B cell (primary cell): ENCODE results near the gene CHST9. TPM values are rescaled to one million over a fixed set of nuclear protein-coding genes. Genes with fewer than 3 reads are reported as not detected.

Experiments used
- ATAC-seq: fragments of 200-7000 bp; cut with Tn5 transposase; one replicate; pipeline ENCODE4 v1.10.0; 2021; ENCODE audit warnings: low read depth, mild to moderate bottlenecking, moderate number of reproducible peaks, moderate library complexity
- CTCF ChIA-PET: fragments of 350-600 bp; sonication (Branson Sonifier 250); formaldehyde crosslinking; loops from one replicate; lab custom pipeline; 2021; ENCODE audit warnings: antibody characterized with exemption, inconsistent platforms; lab: Charles Lee
- POLR2A ChIA-PET: fragments of 350-600 bp; sonication (Branson Sonifier 250); formaldehyde crosslinking; loops from one replicate; lab custom pipeline; 2021; ENCODE audit warnings: antibody characterized with exemption; lab: Charles Lee
- DNase-seq: peaks from one replicate; pipeline ENCODE4 v3.0.0; 2013
- H2AFZ ChIP-seq: 2 replicates; pipeline ENCODE4 v1.6.1; 2012; ENCODE audit warnings: mild to moderate bottlenecking, low read depth, low read length; ENCODE audit not compliant: insufficient read depth, poor library complexity, severe bottlenecking
- H3K27ac ChIP-seq, 2 donors: 1 replicate in 1 of 2; 2 replicates in 1 of 2; pipeline ENCODE4 v1.5.1; 2012 to 2013; ENCODE audit warnings: low read length in 2 of 2, mild to moderate bottlenecking in 2 of 2, moderate library complexity in 1 of 2
- H3K27me3 ChIP-seq, 4 experiments: fragments of 200-600 bp in 1 of 4; sonication (generic) in 1 of 4; replicated peaks in 1 of 4; 1 replicate in 2 of 4; 2 replicates in 2 of 4; pipeline versions ENCODE4 v1.6.1 to v1.7.0; 2013 to 2016; ENCODE audit warnings: low read length in 3 of 4, mild to moderate bottlenecking in 2 of 4, mixed read lengths in 1 of 4, moderate library complexity in 1 of 4; ENCODE audit not compliant: insufficient read depth in 4 of 4, control insufficient read depth in 3 of 4; ENCODE audit errors: control extremely low read depth in 1 of 4
- H3K36me3 ChIP-seq, 2 experiments: replicated peaks in 1 of 2; 1 replicate in 1 of 2; 2 replicates in 1 of 2; pipeline versions ENCODE4 v1.6.1 to v1.7.1; 2013; ENCODE audit warnings: low read length in 1 of 2; ENCODE audit not compliant: insufficient read depth in 2 of 2, control insufficient read depth in 1 of 2; ENCODE audit errors: control extremely low read depth in 1 of 2, extremely low read depth in 1 of 2
- H3K4me1 ChIP-seq, 2 donors: fragments of 200-600 bp in 1 of 2; sonication (generic) in 1 of 2; 1 replicate in 1 of 2; 2 replicates in 1 of 2; pipeline versions ENCODE4 v1.5.1 to v1.6.1; 2013 to 2017; ENCODE audit warnings: low read length in 2 of 2; ENCODE audit not compliant: control insufficient read depth in 2 of 2, insufficient read depth in 2 of 2
- H3K4me2 ChIP-seq: replicated peaks from 2 replicates; pipeline ENCODE3; 2012; ENCODE audit warnings: mild to moderate bottlenecking, low read depth, low read length; ENCODE audit not compliant: poor library complexity, severe bottlenecking
- H3K4me3 ChIP-seq, 5 experiments: fragments of 200-600 bp in 1 of 5; sonication (generic) in 1 of 5; 1 replicate in 3 of 5; 2 replicates in 2 of 5; pipeline versions ENCODE4 v1.5.1 to v1.7.0; 2011 to 2016; ENCODE audit warnings: low read length in 4 of 5, mild to moderate bottlenecking in 4 of 5, low read depth in 2 of 5, control low read depth in 1 of 5, moderate library complexity in 1 of 5; ENCODE audit not compliant: insufficient read depth in 1 of 5; ENCODE audit errors: control extremely low read depth in 1 of 5, extremely low read depth in 1 of 5
- H3K79me2 ChIP-seq: fragments of 200-600 bp; sonication (generic); one replicate; pipeline ENCODE4 v1.6.0; 2016; ENCODE audit warnings: low read length; ENCODE audit not compliant: control insufficient read depth, insufficient read depth
- H3K9ac ChIP-seq: fragments of 200-600 bp; sonication (generic); 2 replicates; pipeline ENCODE4 v1.6.1; 2017; ENCODE audit warnings: mild to moderate bottlenecking, low read length, moderate library complexity
- H3K9me3 ChIP-seq, 3 donors: one replicate each; pipeline versions ENCODE4 v1.6.1 to v1.7.1; 2013; ENCODE audit warnings: low read length in 2 of 3; ENCODE audit not compliant: control insufficient read depth in 2 of 3, insufficient read depth in 1 of 3; ENCODE audit errors: control extremely low read depth in 1 of 3
- H4K20me1 ChIP-seq: 2 replicates; pipeline ENCODE4 v1.6.0; 2012; ENCODE audit warnings: mild to moderate bottlenecking, low read length; ENCODE audit not compliant: insufficient read depth, control insufficient read depth, poor library complexity, severe bottlenecking
- H3K27ac Mint-ChIP-seq: one replicate; pipeline ENCODE4 v1.8.0; 2021; ENCODE audit warnings: mixed read lengths
- H3K27me3 Mint-ChIP-seq: one replicate; pipeline ENCODE4 v1.8.0; 2021; ENCODE audit warnings: mixed read lengths
- H3K4me1 Mint-ChIP-seq: one replicate; pipeline ENCODE4 v1.8.0; 2021; ENCODE audit warnings: mixed read lengths
- H3K4me3 Mint-ChIP-seq: one replicate; pipeline ENCODE4 v1.8.0; 2021; ENCODE audit warnings: mixed read lengths
- H3K9me3 Mint-ChIP-seq: one replicate; pipeline ENCODE4 v1.8.0; 2022; ENCODE audit warnings: mixed read lengths; ENCODE audit not compliant: insufficient read depth
- EZH2 ChIP-seq: IDR thresholded peaks from 2 replicates; pipeline ENCODE4 v1.6.1; 2012; ENCODE audit warnings: borderline replicate concordance, low read depth, mild to moderate bottlenecking, moderate library complexity, low read length; ENCODE audit not compliant: insufficient read depth, poor library complexity, severe bottlenecking
- WGBS: methylation state at CpG from one replicate; pipeline ENCODE4 v1.1.5; 2013; ENCODE audit warnings: missing lambda C conversion rate; ENCODE audit not compliant: insufficient coverage; 5-methylcytosine and 5-hydroxymethylcytosine counted together
- intact Hi-C: fragments of 100-400 bp; cut with micrococcal nuclease; formaldehyde crosslinking; loops from one replicate; pipeline ENCODE4 v1.10.0; 2022
- polyA plus RNA-seq: library from polyadenylated mRNA; depleted of rRNA; stranded (reverse); fragments of >200 nt; gene quantifications from 2 replicates; pipeline ENCODE4 v1.2.3, GENCODE V29; 2012
- total RNA-seq, 2 donors: library from RNA; stranded (reverse); fragments of 120-200 nt in 1 of 2; gene quantifications; 1 replicate in 1 of 2; 2 replicates in 1 of 2; pipeline versions ENCODE4 v1.2.3 to v1.2.4, GENCODE V29; 2013 to 2022
- TF ChIP-seq, protein P1 (sequence below): fragments of 200-600 bp; IDR thresholded peaks from one replicate; pipeline ENCODE4 v1.8.0; 2022; ENCODE audit warnings: antibody characterized with exemption, mild to moderate bottlenecking

CHST9 gene
- total and polyA plus RNA-seq, 2 donors (not counting 1 experiment from before 2014, with no cell fraction given), result not detected

DNA sequence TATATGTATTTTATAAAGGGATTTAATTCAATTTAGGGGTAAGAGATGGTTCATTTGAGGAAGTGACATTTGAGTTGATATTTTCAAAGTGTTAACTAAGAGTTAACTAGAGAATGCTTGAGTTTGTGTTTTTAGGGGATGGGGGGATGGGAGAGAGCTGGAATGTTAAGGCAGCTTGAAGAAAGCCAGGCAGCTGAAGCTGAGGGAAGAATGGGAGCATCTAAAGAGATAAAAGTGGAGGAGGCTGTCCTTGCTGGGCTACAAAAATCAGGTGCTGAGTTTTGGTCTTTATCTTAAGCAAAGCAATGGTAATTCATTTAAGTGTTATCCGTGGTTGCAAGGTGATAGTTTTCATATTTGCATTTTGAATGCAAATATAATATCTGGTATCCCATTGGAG, 9.2 kb downstream of the CHST9 start:
- WGBS, result no CpG with 5 or more reads among the region's 1 CpG
- no peaks in the 10 kb centered on the region for H3K36me3 ChIP-seq
- H3K27ac ChIP-seq, result no peak overlapping the region
- no peak for DNase-seq
- no peak overlapping the region for H3K4me2 ChIP-seq
- ATAC-seq, result no peak
- H4K20me1 ChIP-seq, result no peaks in the 10 kb centered on the region
- no peaks in the 10 kb centered on the region for H3K9me3 ChIP-seq
- H3K27me3 ChIP-seq, result no peaks in the 10 kb centered on the region
- no peak overlapping the region for H3K4me3 ChIP-seq
- Mint-ChIP-seq H3K27ac (no peak overlapping the region), H3K4me1 (no peaks in the 10 kb centered on the region), H3K4me3 (no peak overlapping the region), H3K27me3 (no peaks in the 10 kb centered on the region), H3K9me3 (no peaks in the 10 kb centered on the region)
- POLR2A ChIA-PET, result no interaction called here
- TF ChIP-seq EZH2, result no peak
- TF ChIP-seq, protein P1, sequence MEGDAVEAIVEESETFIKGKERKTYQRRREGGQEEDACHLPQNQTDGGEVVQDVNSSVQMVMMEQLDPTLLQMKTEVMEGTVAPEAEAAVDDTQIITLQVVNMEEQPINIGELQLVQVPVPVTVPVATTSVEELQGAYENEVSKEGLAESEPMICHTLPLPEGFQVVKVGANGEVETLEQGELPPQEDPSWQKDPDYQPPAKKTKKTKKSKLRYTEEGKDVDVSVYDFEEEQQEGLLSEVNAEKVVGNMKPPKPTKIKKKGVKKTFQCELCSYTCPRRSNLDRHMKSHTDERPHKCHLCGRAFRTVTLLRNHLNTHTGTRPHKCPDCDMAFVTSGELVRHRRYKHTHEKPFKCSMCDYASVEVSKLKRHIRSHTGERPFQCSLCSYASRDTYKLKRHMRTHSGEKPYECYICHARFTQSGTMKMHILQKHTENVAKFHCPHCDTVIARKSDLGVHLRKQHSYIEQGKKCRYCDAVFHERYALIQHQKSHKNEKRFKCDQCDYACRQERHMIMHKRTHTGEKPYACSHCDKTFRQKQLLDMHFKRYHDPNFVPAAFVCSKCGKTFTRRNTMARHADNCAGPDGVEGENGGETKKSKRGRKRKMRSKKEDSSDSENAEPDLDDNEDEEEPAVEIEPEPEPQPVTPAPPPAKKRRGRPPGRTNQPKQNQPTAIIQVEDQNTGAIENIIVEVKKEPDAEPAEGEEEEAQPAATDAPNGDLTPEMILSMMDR, result no peak
- CTCF ChIA-PET, result no interaction called here
- intact Hi-C loops, result no loop called here
- no peaks in the 10 kb centered on the region for H3K79me2 ChIP-seq
- H3K9ac ChIP-seq, result no peak overlapping the region
- H2AFZ ChIP-seq, result no peak overlapping the region
- H3K4me1 ChIP-seq, result no peaks in the 10 kb centered on the region

GRCh38 chr18:27175245-27175644, 9.9 kb downstream of the CHST9 start:
- H4K20me1 ChIP-seq, result no peaks in the 10 kb centered on the region
- no peaks in the 10 kb centered on the region for H3K36me3 ChIP-seq
- Mint-ChIP-seq H3K27me3 (no peaks in the 10 kb centered on the region), H3K9me3 (no peaks in the 10 kb centered on the region), H3K4me1 (no peaks in the 10 kb centered on the region), H3K27ac (no peak overlapping the region), H3K4me3 (no peak overlapping the region)
- no peak overlapping the region for H3K4me3 ChIP-seq
- POLR2A ChIA-PET, result no interaction called here
- no peak overlapping the region for H2AFZ ChIP-seq
- no peaks in the 10 kb centered on the region for H3K79me2 ChIP-seq
- H3K27me3 ChIP-seq, result no peaks in the 10 kb centered on the region
- intact Hi-C loops, result no loop called here
- no CpG with 5 or more reads among the region's 2 CpGs for WGBS
- DNase-seq, result no peak
- ATAC-seq, result no peak
- no peak overlapping the region for H3K9ac ChIP-seq
- CTCF ChIA-PET, result no interaction called here
- H3K4me2 ChIP-seq, result no peak overlapping the region
- no peaks in the 10 kb centered on the region for H3K9me3 ChIP-seq
- H3K27ac ChIP-seq, result no peak overlapping the region
- no peaks in the 10 kb centered on the region for H3K4me1 ChIP-seq
- TF ChIP-seq, protein P1, result no peak
- no peak for TF ChIP-seq EZH2
